CD4-positive, alpha-beta T cell treated with Interleukin-17A for 1 hour (primary cell): ENCODE results near the gene NMS.

ENCODE experiments used
- DNase-seq: peaks from one replicate; pipeline ENCODE4 v3.0.0-alpha.2; 2020

The NMS gene

GRCh38 chr2:100494712-100495111 is 24.4 kb downstream of the NMS start:
- no peak for DNase-seq

- DNase-seq = no peak
Observed at GRCh38 chr2:100502782-100503181, 32.5 kb downstream of the NMS start.

- DNase-seq = no peak
Observed at GRCh38 chr2:100504542-100504941, 34.3 kb downstream of the NMS start.

GRCh38 chr2:100509066-100509465 is 38.8 kb downstream of the NMS start:
- no peak for DNase-seq

GRCh38 chr2:100513650-100514049 is 43.4 kb downstream of the NMS start:
- DNase-seq = no peak

- DNase-seq = no peak
Observed at GRCh38 chr2:100517556-100517955, 47.3 kb downstream of the NMS start.

GRCh38 chr2:100518801-100519200 is 48.5 kb downstream of the NMS start:
- DNase-seq = no peak

- DNase-seq = no peak
Observed at GRCh38 chr2:100520224-100520623, 49.9 kb downstream of the NMS start.

- no peak for DNase-seq
Observed at GRCh38 chr2:100522430-100522829, 52.1 kb downstream of the NMS start.

GRCh38 chr2:100524331-100524730 is 54.0 kb downstream of the NMS start:
- DNase-seq = no peak

- no peak for DNase-seq
Observed at GRCh38 chr2:100526868-100527267, 56.6 kb downstream of the NMS start.

GRCh38 chr2:100527440-100528015 is 57.2 kb downstream of the NMS start:
- no peak for DNase-seq

- no peak for DNase-seq
Observed at GRCh38 chr2:100529176-100529575, 58.9 kb downstream of the NMS start.

GRCh38 chr2:100529900-100530299 is 59.6 kb downstream of the NMS start:
- DNase-seq = no peak
